ENCODE measurements around the gene INPP4B. TPM values are rescaled to one million over a fixed set of nuclear protein-coding genes. Genes with fewer than 3 reads are reported as not detected.

Gene INPP4B
- total RNA-seq, 2 experiments from 2014 or later: not detected

DNA sequence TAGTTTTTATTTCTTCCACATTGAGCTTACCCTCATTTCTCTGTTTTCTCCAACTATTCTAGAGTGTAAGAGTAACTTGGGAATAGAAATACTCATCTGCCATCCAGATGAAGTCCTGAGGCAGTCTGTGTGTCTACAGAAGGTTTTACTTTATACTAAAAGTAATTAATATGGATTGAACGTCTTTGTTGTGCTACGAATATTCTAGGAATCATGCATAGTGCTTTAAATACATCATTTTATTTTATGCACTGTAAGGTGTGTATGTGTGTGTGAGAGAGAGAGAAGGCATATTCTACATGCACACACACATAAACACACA, 305.7 kb downstream of the INPP4B start:
- Histone ChIP-seq H3K27ac (ENCODE audit: low read depth, low read length, poor library complexity, severe bottlenecking) (no peak overlapping the region), H3K79me2 (ENCODE audit: insufficient read depth, low read depth, low read length) (no peaks in the 10 kb centered on the region), H3K4me1 (ENCODE audit: insufficient read depth, low read length, poor library complexity, severe bottlenecking) (no peaks in the 10 kb centered on the region), H3K4me2 (ENCODE audit: low read length) (no peak overlapping the region), H3K36me3 (ENCODE audit: insufficient read depth, low read length) (no peaks in the 10 kb centered on the region), H3K9me2 (ENCODE audit: insufficient read depth, low read length) (no peaks in the 10 kb centered on the region), H4K20me1 (ENCODE audit: insufficient read depth, low read length) (no peaks in the 10 kb centered on the region), H3K4me3 (ENCODE audit: low read depth, low read length, poor library complexity, severe bottlenecking) (no peak overlapping the region), H3K9me3 (ENCODE audit: low read length) (no peaks in the 10 kb centered on the region), H2AFZ (ENCODE audit: low read length) (no peak overlapping the region)
- intact Hi-C loops (cut with micrococcal nuclease; ENCODE audit: unreplicated experiment): no loop called here
- TF ChIP-seq EZH2phosphoT487 (IDR thresholded peaks at IDR 0.05; ENCODE audit: borderline replicate concordance, low read depth, low read length): no peak
- TF ChIP-seq, protein P1, sequence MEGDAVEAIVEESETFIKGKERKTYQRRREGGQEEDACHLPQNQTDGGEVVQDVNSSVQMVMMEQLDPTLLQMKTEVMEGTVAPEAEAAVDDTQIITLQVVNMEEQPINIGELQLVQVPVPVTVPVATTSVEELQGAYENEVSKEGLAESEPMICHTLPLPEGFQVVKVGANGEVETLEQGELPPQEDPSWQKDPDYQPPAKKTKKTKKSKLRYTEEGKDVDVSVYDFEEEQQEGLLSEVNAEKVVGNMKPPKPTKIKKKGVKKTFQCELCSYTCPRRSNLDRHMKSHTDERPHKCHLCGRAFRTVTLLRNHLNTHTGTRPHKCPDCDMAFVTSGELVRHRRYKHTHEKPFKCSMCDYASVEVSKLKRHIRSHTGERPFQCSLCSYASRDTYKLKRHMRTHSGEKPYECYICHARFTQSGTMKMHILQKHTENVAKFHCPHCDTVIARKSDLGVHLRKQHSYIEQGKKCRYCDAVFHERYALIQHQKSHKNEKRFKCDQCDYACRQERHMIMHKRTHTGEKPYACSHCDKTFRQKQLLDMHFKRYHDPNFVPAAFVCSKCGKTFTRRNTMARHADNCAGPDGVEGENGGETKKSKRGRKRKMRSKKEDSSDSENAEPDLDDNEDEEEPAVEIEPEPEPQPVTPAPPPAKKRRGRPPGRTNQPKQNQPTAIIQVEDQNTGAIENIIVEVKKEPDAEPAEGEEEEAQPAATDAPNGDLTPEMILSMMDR (conservative IDR thresholded peaks at IDR 0.05; ENCODE audit: low read length): no peak
- ChIA-PET POLR2A (no interaction called here), CTCF (ENCODE audit: unreplicated experiment) (no interaction called here)
- no peak for DNase-seq (ENCODE audit: low spot score)
- no TSS peak for BruUV-seq (replicated peaks)

DNA sequence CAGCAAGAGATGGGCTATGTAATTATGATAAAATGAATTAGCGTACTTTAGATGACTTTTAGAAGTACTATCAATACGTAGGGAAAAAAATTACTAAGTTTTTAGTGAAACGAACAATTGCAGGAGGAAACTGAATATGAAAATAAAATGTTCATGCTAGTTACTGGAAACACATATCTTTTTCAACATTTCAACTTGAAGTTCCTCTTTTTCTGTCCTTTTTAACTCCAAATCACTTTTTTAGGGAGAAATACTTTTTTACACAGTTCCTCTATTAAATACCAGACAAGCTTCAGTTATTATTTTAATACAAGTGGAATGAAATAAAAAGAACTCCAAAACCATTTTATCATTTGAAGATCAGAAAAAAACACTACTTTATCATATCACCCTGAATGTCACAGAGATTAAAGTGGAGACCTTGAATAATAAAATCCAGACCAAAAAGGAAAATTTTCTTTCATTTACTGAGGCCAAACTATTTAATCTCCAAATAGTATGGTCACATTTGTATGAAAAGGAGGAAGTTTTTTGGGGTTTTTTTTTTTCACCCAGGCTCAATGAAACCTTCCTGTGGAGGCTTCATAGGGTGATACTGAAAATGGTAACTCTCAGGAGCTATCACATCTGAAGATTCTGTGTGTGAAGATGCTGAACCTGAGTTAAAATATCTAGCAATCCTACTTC, 306.2 kb downstream of the INPP4B start:
- Histone ChIP-seq H3K36me3 (ENCODE audit: insufficient read depth, low read length) (no peaks in the 10 kb centered on the region), H3K9me3 (ENCODE audit: low read length) (no peaks in the 10 kb centered on the region), H3K4me1 (ENCODE audit: insufficient read depth, low read length, poor library complexity, severe bottlenecking) (no peaks in the 10 kb centered on the region), H3K4me2 (ENCODE audit: low read length) (no peak overlapping the region), H2AFZ (ENCODE audit: low read length) (no peak overlapping the region), H3K9me2 (ENCODE audit: insufficient read depth, low read length) (no peaks in the 10 kb centered on the region), H4K20me1 (ENCODE audit: insufficient read depth, low read length) (no peaks in the 10 kb centered on the region), H3K27ac (ENCODE audit: low read depth, low read length, poor library complexity, severe bottlenecking) (no peak overlapping the region), H3K79me2 (ENCODE audit: insufficient read depth, low read depth, low read length) (no peaks in the 10 kb centered on the region), H3K4me3 (ENCODE audit: low read depth, low read length, poor library complexity, severe bottlenecking) (no peak overlapping the region)
- DNase-seq (ENCODE audit: low spot score): no peak
- BruUV-seq (replicated peaks): no TSS peak
- POLR2A ChIA-PET: interaction anchor here (0.5 to 0.7 kb wide), 3 partner anchors 81 to 762 kb away, joined by 3 to 10 read pairs (median 3); no protein-coding TSS in a partner anchor
- intact Hi-C loops (cut with micrococcal nuclease; ENCODE audit: unreplicated experiment): no loop called here
- TF ChIP-seq EZH2phosphoT487 (IDR thresholded peaks at IDR 0.05; ENCODE audit: borderline replicate concordance, low read depth, low read length): no peak
- CTCF ChIA-PET (ENCODE audit: unreplicated experiment): no interaction called here

GRCh38 chr4:142535009-142535408, 311.1 kb downstream of the INPP4B start:
- no peak for TF ChIP-seq EZH2phosphoT487 (IDR thresholded peaks at IDR 0.05; ENCODE audit: borderline replicate concordance, low read depth, low read length)
- TF ChIP-seq, protein P1 (conservative IDR thresholded peaks at IDR 0.05; ENCODE audit: low read length): no peak
- CTCF ChIA-PET (ENCODE audit: unreplicated experiment): no interaction called here
- H3K79me2 ChIP-seq (ENCODE audit: insufficient read depth, low read depth, low read length): no peaks in the 10 kb centered on the region
- no peaks in the 10 kb centered on the region for H3K4me1 ChIP-seq (ENCODE audit: insufficient read depth, low read length, poor library complexity, severe bottlenecking)
- H3K4me3 ChIP-seq (ENCODE audit: low read depth, low read length, poor library complexity, severe bottlenecking): no peak overlapping the region
- POLR2A ChIA-PET: no interaction called here
- no peak for DNase-seq (ENCODE audit: low spot score)
- H2AFZ ChIP-seq (ENCODE audit: low read length): no peak overlapping the region
- intact Hi-C loops (cut with micrococcal nuclease; ENCODE audit: unreplicated experiment): no loop called here
- BruUV-seq (replicated peaks): no TSS peak
- no peak overlapping the region for H3K4me2 ChIP-seq (ENCODE audit: low read length)
- H3K9me2 ChIP-seq (ENCODE audit: insufficient read depth, low read length): no peaks in the 10 kb centered on the region
- H3K36me3 ChIP-seq (ENCODE audit: insufficient read depth, low read length): no peaks in the 10 kb centered on the region
- no peak overlapping the region for H3K27ac ChIP-seq (ENCODE audit: low read depth, low read length, poor library complexity, severe bottlenecking)
- H3K9me3 ChIP-seq (ENCODE audit: low read length): no peaks in the 10 kb centered on the region
- H4K20me1 ChIP-seq (ENCODE audit: insufficient read depth, low read length): no peaks in the 10 kb centered on the region
